ENCODE measurements around the gene CDK6. TPM values are rescaled to one million over a fixed set of nuclear protein-coding genes. Genes with fewer than 3 reads are reported as not detected.

CDK6 gene
- total RNA-seq, 1 experiment from 2014 or later, result 73.8 TPM

GRCh38 chr7:92797284-92797683, 39.1 kb downstream of the CDK6 start:
- no peak for DNase-seq (ENCODE audit: extremely low read depth, low read depth)

- DNase-seq (ENCODE audit: extremely low read depth, low read depth), result no peak
Measured at GRCh38 chr7:92794831-92795230, 41.5 kb downstream of the CDK6 start.

- no peak for DNase-seq (ENCODE audit: extremely low read depth, low read depth)
Measured at GRCh38 chr7:92794391-92794790, 42.0 kb downstream of the CDK6 start.

GRCh38 chr7:92793656-92794205, 42.6 kb downstream of the CDK6 start:
- DNase-seq (ENCODE audit: extremely low read depth, low read depth), result no peak

GRCh38 chr7:92790992-92791391, 45.4 kb downstream of the CDK6 start:
- no peak for DNase-seq (ENCODE audit: extremely low read depth, low read depth)

- no peak for DNase-seq (ENCODE audit: extremely low read depth, low read depth)
Measured at GRCh38 chr7:92788559-92789183, 47.7 kb downstream of the CDK6 start.

GRCh38 chr7:92785923-92786322, 50.5 kb downstream of the CDK6 start:
- no peak for DNase-seq (ENCODE audit: extremely low read depth, low read depth)

GRCh38 chr7:92784935-92785334, 51.4 kb downstream of the CDK6 start:
- DNase-seq (ENCODE audit: extremely low read depth, low read depth), result no peak

- no peak for DNase-seq (ENCODE audit: extremely low read depth, low read depth)
Measured at GRCh38 chr7:92783260-92784201, 52.8 kb downstream of the CDK6 start.

GRCh38 chr7:92782855-92783254, 53.5 kb downstream of the CDK6 start:
- no peak for DNase-seq (ENCODE audit: extremely low read depth, low read depth)

GRCh38 chr7:92782236-92782635, 54.1 kb downstream of the CDK6 start:
- no peak for DNase-seq (ENCODE audit: extremely low read depth, low read depth)

- DNase-seq (ENCODE audit: extremely low read depth, low read depth), result no peak
Measured at GRCh38 chr7:92781117-92781720, 55.2 kb downstream of the CDK6 start.

- no peak for DNase-seq (ENCODE audit: extremely low read depth, low read depth)
Measured at GRCh38 chr7:92778972-92779371, 57.4 kb downstream of the CDK6 start.

GRCh38 chr7:92777993-92778392, 58.4 kb downstream of the CDK6 start:
- DNase-seq (ENCODE audit: extremely low read depth, low read depth), result no peak

GRCh38 chr7:92773808-92774207, 62.6 kb downstream of the CDK6 start:
- DNase-seq (ENCODE audit: extremely low read depth, low read depth), result no peak

- peak; percentile 44 for DNase-seq (ENCODE audit: extremely low read depth, low read depth)
Measured at GRCh38 chr7:92769844-92770243, 66.5 kb downstream of the CDK6 start.

- DNase-seq (ENCODE audit: extremely low read depth, low read depth), result no peak
Measured at GRCh38 chr7:92769394-92769699, 67.0 kb downstream of the CDK6 start.

- peak; percentile 73 for DNase-seq (ENCODE audit: extremely low read depth, low read depth)
Measured at GRCh38 chr7:92768501-92769393, 67.6 kb downstream of the CDK6 start.

GRCh38 chr7:92767437-92767836, 68.9 kb downstream of the CDK6 start:
- DNase-seq (ENCODE audit: extremely low read depth, low read depth), result no peak

- peak; percentile 52 for DNase-seq (ENCODE audit: extremely low read depth, low read depth)
Measured at GRCh38 chr7:92766461-92767003, 69.8 kb downstream of the CDK6 start.

Measured in NCI-H460 (cell line).